ENCODE measurements around the gene LTN1. TPM values are rescaled to one million over a fixed set of nuclear protein-coding genes. Genes with fewer than 3 reads are reported as not detected.
"Not testable (repeated sequence)": the region's sequence is repeated elsewhere in the genome, so short reads cannot be mapped to it uniquely, and the experiment has no call there.

Gene LTN1
- total RNA-seq, 1 donor from 2014 or later = 24.3 TPM

- Mint-ChIP-seq H3K9me3 (no peaks in the 10 kb centered on the region), H3K27me3 (no peaks in the 10 kb centered on the region), H3K4me3 (no peak overlapping the region), H3K36me3 (peaks cover 23% of the 10 kb centered on the region), H3K27ac (no peak overlapping the region), H3K4me1 (ENCODE audit: unreplicated experiment) (no peaks in the 10 kb centered on the region)
- DNase-seq (ENCODE audit: extremely low spot score, unreplicated experiment) = no peak
- no peak for TF ChIP-seq CTCF (conservative IDR thresholded peaks at IDR 0.05)
These were observed 54.9 kb downstream of the LTN1 start for GRCh38 chr21:28937737-28938136.

GRCh38 chr21:28936721-28937120 is 56.0 kb downstream of the LTN1 start:
- H3K4me1 Mint-ChIP-seq (ENCODE audit: unreplicated experiment) = no peaks in the 10 kb centered on the region
- H3K27me3 Mint-ChIP-seq = no peaks in the 10 kb centered on the region
- no peak overlapping the region for H3K4me3 Mint-ChIP-seq
- peaks cover 28% of the 10 kb centered on the region for H3K36me3 Mint-ChIP-seq
- no peak overlapping the region for H3K27ac Mint-ChIP-seq
- no peaks in the 10 kb centered on the region for H3K9me3 Mint-ChIP-seq
- DNase-seq (ENCODE audit: extremely low spot score, unreplicated experiment) = no peak
- TF ChIP-seq CTCF (conservative IDR thresholded peaks at IDR 0.05) = no peak

- Mint-ChIP-seq H3K36me3 (peaks cover 28% of the 10 kb centered on the region), H3K4me3 (no peak overlapping the region), H3K9me3 (no peaks in the 10 kb centered on the region), H3K4me1 (ENCODE audit: unreplicated experiment) (no peaks in the 10 kb centered on the region), H3K27me3 (no peaks in the 10 kb centered on the region), H3K27ac (no peak overlapping the region)
- DNase-seq (ENCODE audit: extremely low spot score, unreplicated experiment) = no peak
- TF ChIP-seq CTCF (conservative IDR thresholded peaks at IDR 0.05) = no peak
These were observed 56.6 kb downstream of the LTN1 start for GRCh38 chr21:28936036-28936435.

GRCh38 chr21:28932717-28933116 is 60.0 kb downstream of the LTN1 start:
- H3K4me3 Mint-ChIP-seq = no peak overlapping the region
- TF ChIP-seq CTCF (conservative IDR thresholded peaks at IDR 0.05) = no peak
- H3K4me1 Mint-ChIP-seq (ENCODE audit: unreplicated experiment) = no peaks in the 10 kb centered on the region
- H3K27me3 Mint-ChIP-seq = no peaks in the 10 kb centered on the region
- no peak for DNase-seq (ENCODE audit: extremely low spot score, unreplicated experiment)
- H3K36me3 Mint-ChIP-seq = peaks cover 28% of the 10 kb centered on the region
- H3K27ac Mint-ChIP-seq = no peak overlapping the region
- H3K9me3 Mint-ChIP-seq = no peaks in the 10 kb centered on the region

GRCh38 chr21:28931708-28932372 is 60.8 kb downstream of the LTN1 start:
- not testable (repeated sequence) for H3K4me1 Mint-ChIP-seq (ENCODE audit: unreplicated experiment); H3K27ac Mint-ChIP-seq; H3K27me3 Mint-ChIP-seq; H3K4me3 Mint-ChIP-seq; DNase-seq (ENCODE audit: extremely low spot score, unreplicated experiment); H3K9me3 Mint-ChIP-seq
- peaks cover 26% of the 10 kb centered on the region for H3K36me3 Mint-ChIP-seq

- Mint-ChIP-seq H3K9me3 (no peaks in the 10 kb centered on the region), H3K27me3 (no peaks in the 10 kb centered on the region), H3K4me3 (no peak overlapping the region), H3K4me1 (ENCODE audit: unreplicated experiment) (no peaks in the 10 kb centered on the region), H3K36me3 (peaks cover 24% of the 10 kb centered on the region), H3K27ac (no peak overlapping the region)
- TF ChIP-seq CTCF (conservative IDR thresholded peaks at IDR 0.05) = no peak
- DNase-seq (ENCODE audit: extremely low spot score, unreplicated experiment) = no peak
These were observed 63.9 kb downstream of the LTN1 start for GRCh38 chr21:28928578-28929420.
